Fibroblast of lung (primary cell): Measurements from ENCODE around the gene DLAT. TPM values are rescaled to one million over a fixed set of nuclear protein-coding genes. Genes with fewer than 3 reads are reported as not detected.

Source experiments
- DNase-seq, 2 donors: peaks; one replicate each; pipeline versions ENCODE4 v3.0.0 to v3.0.0-alpha.2; 2010; ENCODE audit warnings: low read depth in 2 of 2
- H2AFZ ChIP-seq: 2 replicates; pipeline ENCODE4 v1.5.1; 2012; ENCODE audit warnings: low read length, control low read depth, inconsistent platforms
- H3K27ac ChIP-seq: 2 replicates; pipeline ENCODE4 v1.5.1; 2011; ENCODE audit warnings: low read length, control low read depth; ENCODE audit not compliant: insufficient read depth
- H3K27me3 ChIP-seq: 2 replicates; pipeline ENCODE4 v1.5.1; 2011; ENCODE audit warnings: mild to moderate bottlenecking, low read length; ENCODE audit not compliant: control insufficient read depth, insufficient read depth
- H3K36me3 ChIP-seq: 2 replicates; pipeline ENCODE4 v1.5.1; 2011; ENCODE audit warnings: low read length; ENCODE audit not compliant: control insufficient read depth, insufficient read depth
- H3K4me1 ChIP-seq: 2 replicates; pipeline ENCODE4 v1.5.1; 2011; ENCODE audit warnings: low read length; ENCODE audit not compliant: control insufficient read depth, insufficient read depth; ENCODE audit errors: extremely low read depth
- H3K4me2 ChIP-seq: 2 replicates; pipeline ENCODE4 v1.5.1; 2011; ENCODE audit warnings: low read length, control low read depth; ENCODE audit not compliant: insufficient read depth; ENCODE audit errors: extremely low read depth
- H3K4me3 ChIP-seq, 4 experiments: fragments of 200-600 bp in 1 of 4; sonication (generic) in 1 of 4; replicated peaks in 1 of 4; 2 replicates each; pipeline ENCODE4 v1.5.1; 2011 to 2016; ENCODE audit warnings: low read length in 4 of 4, low read depth in 3 of 4, mild to moderate bottlenecking in 3 of 4, control low read depth in 2 of 4, inconsistent platforms in 1 of 4, mixed read lengths in 1 of 4; ENCODE audit not compliant: insufficient read depth in 1 of 4; ENCODE audit errors: control extremely low read depth in 1 of 4
- H3K79me2 ChIP-seq: 2 replicates; pipeline ENCODE4 v1.5.1; 2012; ENCODE audit warnings: mild to moderate bottlenecking, low read length, inconsistent platforms; ENCODE audit not compliant: control insufficient read depth, insufficient read depth
- H3K9ac ChIP-seq: 2 replicates; pipeline ENCODE4 v1.5.1; 2011; ENCODE audit warnings: mild to moderate bottlenecking, low read length, control low read depth; ENCODE audit not compliant: insufficient read depth
- H3K9me3 ChIP-seq: 2 replicates; pipeline ENCODE4 v1.5.1; 2012; ENCODE audit warnings: low read depth, low read length; ENCODE audit not compliant: control insufficient read depth, insufficient read depth
- H4K20me1 ChIP-seq: 2 replicates; pipeline ENCODE4 v1.5.1; 2011; ENCODE audit warnings: low read length; ENCODE audit not compliant: control insufficient read depth, insufficient read depth; ENCODE audit errors: extremely low read depth
- EZH2 ChIP-seq: IDR thresholded peaks from 2 replicates; pipeline ENCODE4 v1.5.1; 2012; ENCODE audit warnings: low read length, control low read depth, mild to moderate bottlenecking; ENCODE audit errors: missing control alignments
- polyA plus RNA-seq, 2 donors: library from polyadenylated mRNA; depleted of rRNA in 1 of 2; stranded (reverse) in 1 of 2; unstranded in 1 of 2; fragments of >200 nt; gene quantifications; 2 replicates each; pipeline ENCODE4 v1.2.1, GENCODE V29; 2011 to 2012; ENCODE audit warnings: missing spikeins in 1 of 2
- total RNA-seq: library from RNA; depleted of rRNA; stranded (reverse); fragments of >200 nt; gene quantifications from 2 replicates; pipeline ENCODE4 v1.2.1, GENCODE V29; 2014
- TF ChIP-seq, protein P1 (sequence below), 2 donors: IDR thresholded peaks in 1 of 2; conservative IDR thresholded peaks in 1 of 2; 1 replicate in 1 of 2; 2 replicates in 1 of 2; pipeline ENCODE4 v1.5.1; 2011 to 2012; ENCODE audit warnings: low read length in 2 of 2, control low read depth in 1 of 2, inconsistent platforms in 1 of 2, low read depth in 1 of 2, mild to moderate bottlenecking in 1 of 2

DLAT gene
- total and polyA plus RNA-seq, 2 donors (not counting 1 experiment from before 2014, with no cell fraction given) = 33.9 to 37.8 TPM

DNA sequence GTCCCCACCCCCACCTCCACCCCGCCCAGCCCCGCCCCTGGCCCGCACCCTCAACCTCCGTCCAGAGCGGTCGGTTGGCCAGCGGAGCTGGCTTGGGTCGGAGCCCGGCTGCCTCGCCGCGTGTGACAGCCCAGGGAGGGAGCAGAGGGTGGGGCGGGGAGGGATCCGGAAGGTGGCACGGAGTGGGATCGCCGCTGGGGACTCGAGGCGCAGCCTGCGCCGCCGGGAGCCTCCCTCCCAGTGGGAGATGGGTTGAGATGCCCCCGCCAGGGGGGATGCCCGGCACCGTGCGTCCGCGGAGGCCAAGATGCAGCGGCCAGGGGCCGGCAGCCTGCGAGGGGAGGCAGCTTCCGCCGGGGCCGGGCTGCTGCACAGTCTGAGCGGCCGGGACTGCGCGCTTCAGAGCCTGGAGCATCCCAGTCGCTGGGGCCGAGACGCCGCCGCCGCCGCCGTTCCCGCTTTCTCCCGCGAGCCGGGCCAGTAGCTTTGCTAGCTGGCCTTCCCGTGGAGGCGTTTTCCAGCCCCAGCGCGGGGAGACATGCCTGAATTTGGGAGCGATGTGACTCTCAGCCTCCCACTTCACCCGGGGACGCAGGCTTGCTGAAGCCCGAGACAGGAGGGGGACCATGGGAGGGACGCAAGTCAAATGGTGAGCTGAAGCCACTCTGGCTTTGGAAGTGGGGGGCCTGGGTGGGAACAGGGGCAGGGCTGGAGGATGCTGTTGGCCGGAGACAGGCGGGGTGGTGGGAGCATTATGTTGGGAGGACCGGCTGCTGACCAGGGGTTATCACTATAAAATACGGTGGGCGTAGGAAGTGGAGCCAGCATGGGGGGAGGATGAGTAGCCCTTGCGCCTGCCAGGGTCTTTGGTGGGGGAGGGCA, 47.8 kb upstream of the DLAT start:
- peak overlapping the region; percentile 59 for H3K9ac ChIP-seq
- no peaks in the 10 kb centered on the region for H3K9me3 ChIP-seq
- no peak overlapping the region for H3K27ac ChIP-seq
- H3K79me2 ChIP-seq = no peaks in the 10 kb centered on the region
- H3K27me3 ChIP-seq = no peaks in the 10 kb centered on the region
- H2AFZ ChIP-seq = peak overlapping the region; percentile 85
- no peak for TF ChIP-seq EZH2
- TF ChIP-seq, protein P1, sequence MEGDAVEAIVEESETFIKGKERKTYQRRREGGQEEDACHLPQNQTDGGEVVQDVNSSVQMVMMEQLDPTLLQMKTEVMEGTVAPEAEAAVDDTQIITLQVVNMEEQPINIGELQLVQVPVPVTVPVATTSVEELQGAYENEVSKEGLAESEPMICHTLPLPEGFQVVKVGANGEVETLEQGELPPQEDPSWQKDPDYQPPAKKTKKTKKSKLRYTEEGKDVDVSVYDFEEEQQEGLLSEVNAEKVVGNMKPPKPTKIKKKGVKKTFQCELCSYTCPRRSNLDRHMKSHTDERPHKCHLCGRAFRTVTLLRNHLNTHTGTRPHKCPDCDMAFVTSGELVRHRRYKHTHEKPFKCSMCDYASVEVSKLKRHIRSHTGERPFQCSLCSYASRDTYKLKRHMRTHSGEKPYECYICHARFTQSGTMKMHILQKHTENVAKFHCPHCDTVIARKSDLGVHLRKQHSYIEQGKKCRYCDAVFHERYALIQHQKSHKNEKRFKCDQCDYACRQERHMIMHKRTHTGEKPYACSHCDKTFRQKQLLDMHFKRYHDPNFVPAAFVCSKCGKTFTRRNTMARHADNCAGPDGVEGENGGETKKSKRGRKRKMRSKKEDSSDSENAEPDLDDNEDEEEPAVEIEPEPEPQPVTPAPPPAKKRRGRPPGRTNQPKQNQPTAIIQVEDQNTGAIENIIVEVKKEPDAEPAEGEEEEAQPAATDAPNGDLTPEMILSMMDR (conservative IDR thresholded peaks at IDR 0.05 in 1 of 2, IDR thresholded peaks at IDR 0.05 in 1 of 2; ENCODE audit: low read depth in 1 of 2, low read length in 2 of 2) = no peak
- peak overlapping the region; percentile 72 to 86 (median 80) for H3K4me3 ChIP-seq
- peak overlapping the region; percentile 80 for H3K4me2 ChIP-seq
- peak in 1 of 2 donors; percentile 57 for DNase-seq
- H3K4me1 ChIP-seq = peaks cover 3% of the 10 kb centered on the region
- H4K20me1 ChIP-seq = no peaks in the 10 kb centered on the region
- no peaks in the 10 kb centered on the region for H3K36me3 ChIP-seq

DNA sequence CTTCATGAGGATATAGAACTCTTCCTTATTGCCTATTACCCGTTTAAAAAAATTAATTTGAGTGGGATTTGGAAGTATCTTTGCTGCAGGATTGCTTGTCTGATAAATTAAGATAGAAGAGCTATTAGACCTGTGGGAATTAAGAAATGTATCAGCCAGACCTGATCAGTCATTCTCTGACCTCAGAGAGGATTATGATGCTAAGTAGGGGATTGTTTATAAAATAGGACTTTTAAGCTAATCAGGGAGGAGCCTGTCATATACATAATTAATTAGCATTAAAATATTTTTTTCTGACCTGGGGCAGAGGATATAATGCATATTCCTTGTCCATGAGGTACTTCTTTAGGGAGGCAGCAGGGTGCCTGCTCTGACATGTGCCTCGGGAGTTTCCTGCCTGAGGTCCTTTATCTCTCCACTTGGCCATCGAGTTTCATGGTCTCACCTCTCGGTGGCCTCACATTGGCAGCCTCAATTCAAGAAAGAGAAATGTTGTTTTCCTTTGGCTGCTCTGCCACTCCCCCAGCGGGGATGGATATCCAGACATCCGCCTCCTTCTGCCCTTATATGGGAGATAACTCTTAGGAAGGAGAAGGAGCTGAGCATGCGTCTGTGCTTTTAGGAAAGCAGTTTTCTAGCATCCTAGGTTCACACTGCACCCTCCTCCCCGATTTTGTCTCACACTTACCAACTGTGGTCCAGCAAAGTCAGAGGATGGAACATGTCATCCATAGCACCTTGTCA, 47.0 kb upstream of the DLAT start:
- Histone ChIP-seq H3K9me3 (no peaks in the 10 kb centered on the region), H3K9ac (peak overlapping the region; percentile 59), H4K20me1 (no peaks in the 10 kb centered on the region), H3K4me2 (peak overlapping the region; percentile 80), H2AFZ (peak overlapping the region; percentile 25), H3K27ac (no peak overlapping the region), H3K79me2 (no peaks in the 10 kb centered on the region), H3K4me3 (peak overlapping the region; percentile 72 to 86 (median 80)), H3K4me1 (peaks cover 3% of the 10 kb centered on the region), H3K36me3 (no peaks in the 10 kb centered on the region), H3K27me3 (no peaks in the 10 kb centered on the region)
- peak; percentile 75 to 77 for DNase-seq
- TF ChIP-seq, protein P1 (conservative IDR thresholded peaks at IDR 0.05 in 1 of 2, IDR thresholded peaks at IDR 0.05 in 1 of 2; ENCODE audit: low read depth in 1 of 2, low read length in 2 of 2) = peak in 1 of 2 donors; percentile 22
- no peak for TF ChIP-seq EZH2

DNA sequence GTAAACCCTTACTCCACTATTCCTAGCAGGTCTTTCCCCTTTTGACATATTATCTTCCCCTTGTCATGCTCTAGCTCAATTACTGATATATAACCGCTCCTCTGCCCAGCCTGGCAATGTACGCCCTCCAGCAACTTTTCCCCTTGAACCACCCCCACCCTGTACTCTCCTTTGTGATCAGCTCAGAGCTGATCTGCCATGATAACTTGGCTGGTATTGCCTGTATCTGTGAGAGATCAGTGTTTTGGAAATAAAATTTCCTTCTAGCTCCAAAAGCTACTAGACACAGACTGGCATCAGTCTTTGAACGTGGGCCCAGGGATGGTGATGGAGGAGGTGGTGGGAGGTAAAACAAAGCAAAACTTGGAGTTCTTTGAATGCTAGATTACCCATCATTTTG, 45.1 kb upstream of the DLAT start:
- Histone ChIP-seq H3K9ac (no peak overlapping the region), H3K4me3 (no peak overlapping the region), H3K27ac (no peak overlapping the region), H3K27me3 (no peaks in the 10 kb centered on the region), H3K4me2 (no peak overlapping the region), H3K36me3 (no peaks in the 10 kb centered on the region), H3K9me3 (no peaks in the 10 kb centered on the region), H3K79me2 (no peaks in the 10 kb centered on the region), H3K4me1 (peaks cover 3% of the 10 kb centered on the region), H2AFZ (no peak overlapping the region), H4K20me1 (no peaks in the 10 kb centered on the region)
- TF ChIP-seq, protein P1 (conservative IDR thresholded peaks at IDR 0.05 in 1 of 2, IDR thresholded peaks at IDR 0.05 in 1 of 2; ENCODE audit: low read depth in 1 of 2, low read length in 2 of 2) = no peak
- TF ChIP-seq EZH2 = no peak
- no peak for DNase-seq
